A673 (cell line): ENCODE data around the gene RBFOX1.

Experiments used
- EZH2 ChIP-seq: fragments of 200-600 bp; sonication (generic); IDR thresholded peaks from 2 replicates; pipeline ENCODE4 v1.6.1; 2017; ENCODE audit warnings: borderline replicate concordance, low read depth, mild to moderate bottlenecking, mixed read lengths, antibody characterized with exemption, low read length; ENCODE audit not compliant: poor library complexity, severe bottlenecking
- TF ChIP-seq, protein P1 (sequence below): fragments of 300-800, 200-600 bp; sonication (generic); conservative IDR thresholded peaks from 2 replicates; pipeline ENCODE4 v1.5.1; 2017; ENCODE audit warnings: low read depth, mild to moderate bottlenecking, antibody characterized with exemption, low read length, moderate library complexity, mixed read lengths

- TF ChIP-seq, protein P1, sequence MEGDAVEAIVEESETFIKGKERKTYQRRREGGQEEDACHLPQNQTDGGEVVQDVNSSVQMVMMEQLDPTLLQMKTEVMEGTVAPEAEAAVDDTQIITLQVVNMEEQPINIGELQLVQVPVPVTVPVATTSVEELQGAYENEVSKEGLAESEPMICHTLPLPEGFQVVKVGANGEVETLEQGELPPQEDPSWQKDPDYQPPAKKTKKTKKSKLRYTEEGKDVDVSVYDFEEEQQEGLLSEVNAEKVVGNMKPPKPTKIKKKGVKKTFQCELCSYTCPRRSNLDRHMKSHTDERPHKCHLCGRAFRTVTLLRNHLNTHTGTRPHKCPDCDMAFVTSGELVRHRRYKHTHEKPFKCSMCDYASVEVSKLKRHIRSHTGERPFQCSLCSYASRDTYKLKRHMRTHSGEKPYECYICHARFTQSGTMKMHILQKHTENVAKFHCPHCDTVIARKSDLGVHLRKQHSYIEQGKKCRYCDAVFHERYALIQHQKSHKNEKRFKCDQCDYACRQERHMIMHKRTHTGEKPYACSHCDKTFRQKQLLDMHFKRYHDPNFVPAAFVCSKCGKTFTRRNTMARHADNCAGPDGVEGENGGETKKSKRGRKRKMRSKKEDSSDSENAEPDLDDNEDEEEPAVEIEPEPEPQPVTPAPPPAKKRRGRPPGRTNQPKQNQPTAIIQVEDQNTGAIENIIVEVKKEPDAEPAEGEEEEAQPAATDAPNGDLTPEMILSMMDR = no peak
- TF ChIP-seq EZH2 = no peak
Measured at GRCh38 chr16:7492122-7492521, 159.5 kb downstream of the RBFOX1 start.
